Neural cell (in vitro differentiated cells): ENCODE data around the gene FCHSD2. TPM values are rescaled to one million over a fixed set of nuclear protein-coding genes. Genes with fewer than 3 reads are reported as not detected.

Experiments
- H2AFZ ChIP-seq: fragments of 200-600, 300-800 bp; sonication (generic), shearing (Covaris generic); 2 replicates; pipeline ENCODE4 v1.6.0; 2014; ENCODE audit warnings: low read depth, mild to moderate bottlenecking, antibody characterized with exemption, low read length, moderate library complexity
- H3F3A ChIP-seq: fragments of 200-600 bp; shearing (Covaris generic); 2 replicates; pipeline ENCODE4 v1.6.1; 2016; ENCODE audit warnings: mild to moderate bottlenecking, moderate library complexity, mixed read lengths, antibody characterized with exemption, low read length; ENCODE audit not compliant: insufficient read depth, poor library complexity, severe bottlenecking
- H3K27ac ChIP-seq: fragments of 200-600, 300-800 bp; sonication (generic), shearing (Covaris generic); 2 replicates; pipeline ENCODE4 v1.5.1; 2014; ENCODE audit warnings: mild to moderate bottlenecking, low read length, moderate library complexity
- H3K27me3 ChIP-seq: fragments of 300-800, 200-600 bp; sonication (generic), shearing (Covaris generic); 2 replicates; pipeline ENCODE4 v1.6.0; 2014; ENCODE audit warnings: mild to moderate bottlenecking, low read depth, low read length, moderate library complexity; ENCODE audit not compliant: insufficient read depth
- H3K36me3 ChIP-seq: fragments of 300-800, 200-600 bp; sonication (generic), shearing (Covaris generic); 2 replicates; pipeline ENCODE4 v1.5.1; 2014; ENCODE audit warnings: mild to moderate bottlenecking, antibody characterized with exemption, low read length, moderate library complexity; ENCODE audit not compliant: insufficient read depth
- H3K4me2 ChIP-seq: fragments of 300-800, 200-600 bp; sonication (generic), shearing (Covaris generic); 2 replicates; pipeline ENCODE4 v1.6.0; 2014; ENCODE audit warnings: mild to moderate bottlenecking, low read length
- H3K4me3 ChIP-seq: fragments of 300-800, 200-600 bp; sonication (generic), shearing (Covaris generic); 2 replicates; pipeline ENCODE4 v1.5.1; 2014; ENCODE audit warnings: mild to moderate bottlenecking, low read length, moderate library complexity
- H3K79me2 ChIP-seq: fragments of 200-600 bp; shearing (Covaris generic); replicated peaks from 2 replicates; pipeline ENCODE4 v1.6.0; 2014; ENCODE audit warnings: mild to moderate bottlenecking, low read length, moderate library complexity; ENCODE audit not compliant: insufficient read depth
- H3K9ac ChIP-seq: fragments of 300-800, 200-600 bp; sonication (generic), shearing (Covaris generic); 2 replicates; pipeline ENCODE4 v1.6.1; 2016; ENCODE audit warnings: mild to moderate bottlenecking, low read length, mixed read lengths
- H3K9me2 ChIP-seq: fragments of 200-600 bp; shearing (Covaris generic); 2 replicates; pipeline ENCODE4 v1.6.1; 2016; ENCODE audit warnings: mild to moderate bottlenecking, low read length, mixed read lengths; ENCODE audit not compliant: insufficient read depth
- H3K9me3 ChIP-seq: fragments of 200-600, 300-800 bp; sonication (generic), shearing (Covaris generic); 2 replicates; pipeline ENCODE4 v1.6.1; 2016; ENCODE audit warnings: mild to moderate bottlenecking, mixed run types, low read length, moderate library complexity, mixed read lengths
- H4K20me1 ChIP-seq: fragments of 200-600 bp; shearing (Covaris generic); 2 replicates; pipeline ENCODE4 v1.6.1; 2016; ENCODE audit warnings: mild to moderate bottlenecking, mixed run types; ENCODE audit not compliant: insufficient read depth
- EP300 ChIP-seq: fragments of 450-650 bp; conservative IDR thresholded peaks from 2 replicates; pipeline ENCODE4 v1.6.1; 2014; ENCODE audit warnings: antibody characterized with exemption, mild to moderate bottlenecking, moderate library complexity; ENCODE audit not compliant: poor library complexity, severe bottlenecking
- EZH2 ChIP-seq: fragments of 200-600, 300-800 bp; shearing (Covaris generic), sonication (generic); IDR thresholded peaks from 2 replicates; pipeline ENCODE4 v1.6.1; 2014; ENCODE audit warnings: antibody characterized with exemption, low read length, borderline replicate concordance, mild to moderate bottlenecking; ENCODE audit not compliant: insufficient read depth, poor library complexity, severe bottlenecking
- MXI1 ChIP-seq: fragments of 450-650 bp; conservative IDR thresholded peaks from 2 replicates; pipeline ENCODE4 v1.6.1; 2014; ENCODE audit warnings: antibody characterized with exemption, mild to moderate bottlenecking; ENCODE audit not compliant: poor library complexity, severe bottlenecking
- POLR2AphosphoS5 ChIP-seq: IDR thresholded peaks from 2 replicates; pipeline ENCODE4 v1.6.1; 2012
- RAD21 ChIP-seq: fragments of 450-650 bp; conservative IDR thresholded peaks from 2 replicates; pipeline ENCODE4 v1.6.1; 2014; ENCODE audit warnings: antibody characterized with exemption, mild to moderate bottlenecking, moderate library complexity
- SMC3 ChIP-seq: fragments of 450-650 bp; conservative IDR thresholded peaks from 2 replicates; pipeline ENCODE4 v1.6.1; 2014; ENCODE audit warnings: antibody characterized with exemption, mild to moderate bottlenecking, moderate library complexity; ENCODE audit not compliant: poor library complexity
- TAF1 ChIP-seq: IDR thresholded peaks from 2 replicates; pipeline ENCODE4 v1.6.1; 2012; ENCODE audit warnings: low read depth
- polyA plus RNA-seq: library from polyadenylated mRNA; depleted of rRNA; stranded (reverse); fragments of >200 nt; gene quantifications from 2 replicates; pipeline ENCODE4 v1.2.3, GENCODE V29; 2014
- TF ChIP-seq, protein P1 (sequence below): IDR thresholded peaks from 2 replicates; pipeline ENCODE4 v1.6.1; 2012; ENCODE audit warnings: borderline replicate concordance
- TF ChIP-seq, protein P2 (sequence below): fragments of 450-650 bp; IDR thresholded peaks from 2 replicates; pipeline ENCODE4 v1.5.1; 2014; ENCODE audit warnings: antibody characterized with exemption, mild to moderate bottlenecking, moderate library complexity; ENCODE audit not compliant: poor library complexity, severe bottlenecking

FCHSD2 gene
- polyA plus RNA-seq, 1 donor from 2014 or later, result 40.8 TPM

DNA sequence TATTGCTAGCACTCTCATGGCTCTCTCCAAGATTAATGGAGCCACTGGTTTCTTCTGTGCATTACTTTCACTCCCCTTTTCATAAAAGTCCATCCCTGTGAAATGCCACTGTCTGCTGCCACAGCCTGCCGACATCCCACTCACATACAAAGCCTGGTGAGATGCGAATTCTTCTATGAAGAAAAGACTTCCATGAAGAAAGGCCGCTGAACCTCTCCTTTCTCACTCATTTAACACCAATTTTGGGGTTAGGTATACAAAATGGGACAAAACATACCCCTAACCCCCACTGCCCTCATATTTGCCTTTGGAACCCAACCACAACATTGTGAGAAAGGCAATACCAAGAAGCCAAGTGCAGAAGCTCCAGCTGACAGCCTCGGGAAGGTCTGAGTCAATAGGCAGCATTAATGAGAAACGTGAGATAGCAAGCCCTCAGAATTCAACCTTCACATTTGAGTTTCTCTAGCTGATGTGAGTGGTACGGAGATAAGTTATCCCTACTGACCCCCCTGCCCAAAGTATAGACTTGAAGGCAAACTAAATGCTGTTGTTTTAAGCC is 171.5 kb downstream of the FCHSD2 start:
- Histone ChIP-seq H3K9me2 (no peaks in the 10 kb centered on the region), H3K27ac (no peak overlapping the region), H3K4me3 (no peak overlapping the region), H3K4me2 (no peak overlapping the region), H2AFZ (no peak overlapping the region), H3F3A (no peaks in the 10 kb centered on the region), H4K20me1 (no peaks in the 10 kb centered on the region), H3K9ac (no peak overlapping the region), H3K27me3 (no peaks in the 10 kb centered on the region), H3K36me3 (no peaks in the 10 kb centered on the region), H3K9me3 (no peaks in the 10 kb centered on the region), H3K79me2 (no peaks in the 10 kb centered on the region)
- TF ChIP-seq SMC3 (no peak), RAD21 (no peak), POLR2AphosphoS5 (no peak), MXI1 (no peak), EZH2 (no peak), EP300 (no peak), TAF1 (no peak)
- TF ChIP-seq, protein P1, sequence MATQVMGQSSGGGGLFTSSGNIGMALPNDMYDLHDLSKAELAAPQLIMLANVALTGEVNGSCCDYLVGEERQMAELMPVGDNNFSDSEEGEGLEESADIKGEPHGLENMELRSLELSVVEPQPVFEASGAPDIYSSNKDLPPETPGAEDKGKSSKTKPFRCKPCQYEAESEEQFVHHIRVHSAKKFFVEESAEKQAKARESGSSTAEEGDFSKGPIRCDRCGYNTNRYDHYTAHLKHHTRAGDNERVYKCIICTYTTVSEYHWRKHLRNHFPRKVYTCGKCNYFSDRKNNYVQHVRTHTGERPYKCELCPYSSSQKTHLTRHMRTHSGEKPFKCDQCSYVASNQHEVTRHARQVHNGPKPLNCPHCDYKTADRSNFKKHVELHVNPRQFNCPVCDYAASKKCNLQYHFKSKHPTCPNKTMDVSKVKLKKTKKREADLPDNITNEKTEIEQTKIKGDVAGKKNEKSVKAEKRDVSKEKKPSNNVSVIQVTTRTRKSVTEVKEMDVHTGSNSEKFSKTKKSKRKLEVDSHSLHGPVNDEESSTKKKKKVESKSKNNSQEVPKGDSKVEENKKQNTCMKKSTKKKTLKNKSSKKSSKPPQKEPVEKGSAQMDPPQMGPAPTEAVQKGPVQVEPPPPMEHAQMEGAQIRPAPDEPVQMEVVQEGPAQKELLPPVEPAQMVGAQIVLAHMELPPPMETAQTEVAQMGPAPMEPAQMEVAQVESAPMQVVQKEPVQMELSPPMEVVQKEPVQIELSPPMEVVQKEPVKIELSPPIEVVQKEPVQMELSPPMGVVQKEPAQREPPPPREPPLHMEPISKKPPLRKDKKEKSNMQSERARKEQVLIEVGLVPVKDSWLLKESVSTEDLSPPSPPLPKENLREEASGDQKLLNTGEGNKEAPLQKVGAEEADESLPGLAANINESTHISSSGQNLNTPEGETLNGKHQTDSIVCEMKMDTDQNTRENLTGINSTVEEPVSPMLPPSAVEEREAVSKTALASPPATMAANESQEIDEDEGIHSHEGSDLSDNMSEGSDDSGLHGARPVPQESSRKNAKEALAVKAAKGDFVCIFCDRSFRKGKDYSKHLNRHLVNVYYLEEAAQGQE, result no peak
- TF ChIP-seq, protein P2, sequence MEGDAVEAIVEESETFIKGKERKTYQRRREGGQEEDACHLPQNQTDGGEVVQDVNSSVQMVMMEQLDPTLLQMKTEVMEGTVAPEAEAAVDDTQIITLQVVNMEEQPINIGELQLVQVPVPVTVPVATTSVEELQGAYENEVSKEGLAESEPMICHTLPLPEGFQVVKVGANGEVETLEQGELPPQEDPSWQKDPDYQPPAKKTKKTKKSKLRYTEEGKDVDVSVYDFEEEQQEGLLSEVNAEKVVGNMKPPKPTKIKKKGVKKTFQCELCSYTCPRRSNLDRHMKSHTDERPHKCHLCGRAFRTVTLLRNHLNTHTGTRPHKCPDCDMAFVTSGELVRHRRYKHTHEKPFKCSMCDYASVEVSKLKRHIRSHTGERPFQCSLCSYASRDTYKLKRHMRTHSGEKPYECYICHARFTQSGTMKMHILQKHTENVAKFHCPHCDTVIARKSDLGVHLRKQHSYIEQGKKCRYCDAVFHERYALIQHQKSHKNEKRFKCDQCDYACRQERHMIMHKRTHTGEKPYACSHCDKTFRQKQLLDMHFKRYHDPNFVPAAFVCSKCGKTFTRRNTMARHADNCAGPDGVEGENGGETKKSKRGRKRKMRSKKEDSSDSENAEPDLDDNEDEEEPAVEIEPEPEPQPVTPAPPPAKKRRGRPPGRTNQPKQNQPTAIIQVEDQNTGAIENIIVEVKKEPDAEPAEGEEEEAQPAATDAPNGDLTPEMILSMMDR, result no peak

DNA sequence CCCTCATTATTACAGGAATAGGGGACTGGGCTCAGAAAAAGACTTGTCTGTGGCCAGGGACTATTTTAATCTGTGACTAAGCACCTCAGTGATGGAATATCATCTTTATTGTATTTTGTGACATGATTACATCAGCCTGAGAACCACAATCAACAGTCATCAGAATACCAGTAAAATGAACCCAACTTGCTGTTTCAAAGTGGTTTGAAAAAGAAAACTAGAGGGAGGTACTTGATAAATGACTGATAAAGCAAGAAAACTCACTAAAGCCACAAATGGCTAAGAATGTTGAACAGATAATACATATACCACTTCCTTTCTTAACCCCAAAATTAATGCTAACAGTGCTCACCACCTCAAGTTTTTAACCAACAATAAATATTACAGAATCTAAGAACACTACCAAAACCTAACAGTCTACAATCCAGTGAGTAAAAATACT is 172.2 kb downstream of the FCHSD2 start:
- Histone ChIP-seq H3K36me3 (no peaks in the 10 kb centered on the region), H4K20me1 (no peaks in the 10 kb centered on the region), H3F3A (no peaks in the 10 kb centered on the region), H3K79me2 (no peaks in the 10 kb centered on the region), H3K9me2 (no peaks in the 10 kb centered on the region), H3K4me2 (no peak overlapping the region), H2AFZ (no peak overlapping the region), H3K9ac (no peak overlapping the region), H3K27me3 (no peaks in the 10 kb centered on the region), H3K27ac (no peak overlapping the region), H3K9me3 (no peaks in the 10 kb centered on the region), H3K4me3 (no peak overlapping the region)
- no peak for TF ChIP-seq MXI1
- TF ChIP-seq, protein P1, result no peak
